RCC 7860 (cell line): ENCODE data around the gene ATP11A.
"Not testable (repeated sequence)": the region's sequence is repeated elsewhere in the genome, so short reads cannot be mapped to it uniquely, and the experiment has no call there.

Source experiments
- DNase-seq: peaks from one replicate; pipeline ENCODE4 v3.0.0-alpha.2; 2015; ENCODE audit warnings: low spot score
- FAIRE-seq: peaks from 2 replicates; lab custom pipeline; 2012; peaks lifted over from hg19 to GRCh38; lab: Jason Lieb, UNC

The ATP11A gene

DNA sequence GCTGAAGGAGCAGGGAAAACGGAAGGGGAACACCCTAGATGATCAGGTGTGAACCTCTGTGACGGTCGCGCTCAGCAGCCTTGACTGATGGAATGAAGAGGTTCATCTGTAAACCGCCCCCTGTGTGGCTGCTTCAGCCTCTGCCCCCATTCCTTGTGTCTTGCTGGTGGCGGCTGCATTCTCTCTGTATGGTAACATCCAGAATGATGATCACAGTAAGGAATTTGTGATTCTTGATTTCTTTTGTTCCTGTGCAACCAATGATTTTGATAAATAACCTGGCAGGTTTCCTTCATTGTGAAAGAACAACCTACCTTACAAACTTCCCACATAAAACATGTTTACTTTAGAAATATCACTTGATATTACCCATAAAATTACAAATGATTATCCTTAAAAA is 160.4 kb downstream of the ATP11A start:
- FAIRE-seq (no peak), DNase-seq (no peak)

- no peak for FAIRE-seq
Measured at GRCh38 chr13:112851107-112852038, 161.5 kb downstream of the ATP11A start.

GRCh38 chr13:112852392-112852791 is 162.6 kb downstream of the ATP11A start:
- DNase-seq (no peak), FAIRE-seq (no peak)

More at GRCh38 chr13:112851107-112852038, 161.5 kb downstream of the ATP11A start:
- no peak for DNase-seq

- DNase-seq (no peak), FAIRE-seq (no peak)
Measured at GRCh38 chr13:112852808-112853207, 163.0 kb downstream of the ATP11A start.

- DNase-seq, result no peak
- FAIRE-seq, result no peak
Measured at GRCh38 chr13:112854321-112854720, 164.5 kb downstream of the ATP11A start.

GRCh38 chr13:112855859-112856258 is 166.0 kb downstream of the ATP11A start:
- no peak for FAIRE-seq
- no peak for DNase-seq

DNA sequence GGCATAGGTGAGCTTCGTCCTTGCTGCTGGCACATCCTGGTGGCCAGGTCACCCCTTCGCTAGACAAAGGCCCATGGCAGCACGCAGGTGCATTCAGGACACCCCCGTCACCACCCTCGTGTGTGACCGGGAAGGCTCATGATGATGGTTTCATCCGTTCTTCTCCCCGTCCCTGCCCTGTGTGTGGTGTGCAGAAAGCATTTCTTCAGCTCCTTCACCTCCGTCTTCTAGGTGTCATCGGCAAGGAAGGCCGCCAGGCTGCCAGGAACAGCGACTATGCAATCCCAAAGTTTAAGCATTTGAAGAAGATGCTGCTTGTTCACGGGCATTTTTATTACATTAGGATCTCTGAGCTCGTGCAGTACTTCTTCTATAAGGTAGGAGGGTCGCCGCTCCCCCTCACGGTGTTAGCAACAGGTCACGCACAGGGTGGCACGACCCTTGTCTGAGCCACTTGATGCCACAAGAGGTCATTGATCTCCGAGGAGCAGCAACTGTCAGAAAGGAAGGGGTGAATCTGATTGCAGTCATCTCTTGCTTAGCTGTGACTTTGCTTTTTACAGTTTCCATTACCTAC is 168.2 kb downstream of the ATP11A start:
- FAIRE-seq (no peak), DNase-seq (no peak)

DNA sequence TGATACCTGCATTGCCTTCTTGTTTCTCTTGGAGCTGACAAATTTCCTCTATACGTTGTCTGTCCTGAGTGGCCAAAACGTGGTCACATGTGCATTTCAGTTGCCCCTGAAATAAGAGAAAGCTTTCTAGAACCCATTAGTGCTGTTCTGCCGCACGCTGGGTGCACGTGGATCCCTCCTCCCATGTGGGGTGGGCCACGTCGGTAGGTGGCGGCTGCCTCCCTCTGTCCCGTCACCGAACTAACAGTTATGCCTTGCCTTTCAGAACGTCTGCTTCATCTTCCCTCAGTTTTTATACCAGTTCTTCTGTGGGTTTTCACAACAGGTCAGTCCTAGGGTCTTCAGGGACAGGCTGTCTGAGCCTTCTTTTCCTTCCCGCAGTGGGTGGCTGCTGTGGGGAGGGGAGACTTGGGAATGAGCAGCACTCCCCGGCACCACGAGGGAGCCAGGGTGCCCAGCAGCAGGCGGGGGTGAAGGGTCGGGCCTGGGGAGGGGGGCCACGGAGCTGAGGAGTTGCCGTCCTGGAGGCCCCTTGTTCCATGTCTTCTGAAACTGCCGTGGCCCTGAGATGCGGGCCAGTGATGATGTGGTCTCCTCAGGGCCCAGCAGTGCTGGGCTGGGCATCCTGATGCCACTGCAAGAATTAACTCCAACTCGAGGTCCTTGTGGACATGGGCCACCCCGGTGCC is 169.4 kb downstream of the ATP11A start:
- no peak for DNase-seq
- FAIRE-seq, result no peak

DNA sequence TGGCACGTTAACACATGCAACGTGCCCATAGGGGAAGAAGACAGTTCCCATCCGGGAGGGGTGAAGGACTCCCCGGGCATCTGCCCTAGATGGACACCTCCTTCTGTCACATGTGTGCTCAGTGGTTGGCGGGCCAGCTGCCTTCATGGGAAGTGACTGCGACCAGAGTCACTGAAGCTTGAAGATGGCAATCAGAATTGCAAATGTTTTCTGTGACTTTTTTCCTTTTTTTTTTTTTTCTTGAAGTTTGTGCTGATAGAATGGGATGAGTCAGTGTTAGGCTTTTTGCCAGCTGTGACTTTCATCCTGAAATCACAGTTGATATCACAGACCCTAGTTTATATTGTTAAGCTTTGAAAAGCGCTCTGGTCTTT is 170.0 kb downstream of the ATP11A start:
- DNase-seq, result peak; percentile 74
- peak; percentile 89 for FAIRE-seq

DNA sequence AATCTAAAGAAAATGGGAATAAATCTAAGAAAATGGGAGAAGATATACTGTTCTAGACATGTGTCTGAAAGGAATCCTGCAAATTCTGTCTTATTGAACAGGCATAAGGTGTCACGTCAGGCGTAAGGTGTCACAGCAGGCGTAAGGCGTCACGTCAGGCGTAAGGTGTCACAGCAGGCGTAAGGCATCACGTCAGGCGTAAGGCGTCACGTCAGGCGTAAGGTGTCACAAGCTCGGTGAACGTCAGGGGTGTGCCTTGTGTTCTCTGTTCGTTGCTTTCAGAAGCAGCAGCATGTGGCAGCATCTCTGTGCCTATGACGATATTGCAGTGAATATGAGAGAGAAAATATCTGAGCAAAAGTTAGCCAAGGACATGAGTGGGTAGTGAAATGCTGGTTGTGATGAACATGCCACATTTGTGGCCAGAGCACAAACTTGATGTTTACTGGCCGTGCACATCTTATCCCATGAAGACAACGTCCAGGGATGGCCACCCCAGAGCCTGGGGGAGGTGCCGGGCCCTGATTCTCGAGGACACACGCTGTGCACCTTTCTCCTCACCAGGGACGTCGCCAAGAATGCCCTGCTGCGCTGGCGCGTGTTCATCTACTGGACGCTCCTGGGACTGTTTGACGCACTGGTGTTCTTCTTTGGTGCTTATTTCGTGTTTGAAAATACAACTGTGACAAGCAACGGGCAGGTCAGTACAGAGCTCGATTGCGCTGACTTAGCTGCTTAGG is 172.2 kb downstream of the ATP11A start:
- DNase-seq, result no peak
- no peak for FAIRE-seq

DNA sequence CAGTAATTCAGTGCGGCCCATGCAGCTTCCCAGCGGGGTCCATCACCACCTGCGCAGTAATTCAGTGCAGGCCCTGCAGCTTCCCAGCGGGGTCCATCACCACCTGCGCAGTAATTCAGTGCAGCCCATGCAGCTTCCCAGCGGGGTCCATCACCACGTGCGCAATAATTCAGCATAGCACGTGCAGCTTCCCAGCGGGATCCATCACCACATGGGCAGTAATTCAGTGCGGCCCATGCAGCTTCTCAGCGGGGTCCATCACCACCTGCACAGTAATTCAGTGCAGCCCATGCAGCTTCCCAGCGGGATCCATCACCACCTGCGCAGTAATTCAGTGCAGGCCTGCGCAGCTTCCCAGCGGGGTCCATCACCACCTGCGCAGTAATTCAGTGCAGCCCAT is 173.5 kb downstream of the ATP11A start:
- DNase-seq, FAIRE-seq: not testable (repeated sequence)

- not testable (repeated sequence) for DNase-seq, FAIRE-seq
Measured at GRCh38 chr13:112865478-112865877, 175.6 kb downstream of the ATP11A start.

DNA sequence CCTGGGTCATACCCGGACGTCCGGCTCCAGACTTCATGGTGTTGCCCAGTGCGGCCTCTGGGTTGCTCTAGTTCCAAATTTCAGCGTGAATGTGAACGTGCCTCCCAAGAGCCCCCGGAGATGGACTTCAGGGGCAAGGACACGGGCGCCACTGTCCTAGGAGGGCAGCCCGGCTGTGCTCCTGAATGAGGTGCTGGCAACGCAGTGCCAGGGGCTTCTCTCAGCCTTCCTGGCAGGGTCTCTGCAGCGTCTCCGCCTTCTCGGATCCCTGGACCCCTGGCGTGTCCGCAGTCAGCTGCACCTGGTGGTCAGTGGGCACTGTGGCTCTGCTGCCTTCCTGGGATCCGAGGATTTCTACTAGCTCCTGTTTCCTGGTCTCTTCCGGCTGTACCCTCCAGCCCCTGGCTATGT is 177.5 kb downstream of the ATP11A start:
- DNase-seq (no peak), FAIRE-seq (no peak)

DNA sequence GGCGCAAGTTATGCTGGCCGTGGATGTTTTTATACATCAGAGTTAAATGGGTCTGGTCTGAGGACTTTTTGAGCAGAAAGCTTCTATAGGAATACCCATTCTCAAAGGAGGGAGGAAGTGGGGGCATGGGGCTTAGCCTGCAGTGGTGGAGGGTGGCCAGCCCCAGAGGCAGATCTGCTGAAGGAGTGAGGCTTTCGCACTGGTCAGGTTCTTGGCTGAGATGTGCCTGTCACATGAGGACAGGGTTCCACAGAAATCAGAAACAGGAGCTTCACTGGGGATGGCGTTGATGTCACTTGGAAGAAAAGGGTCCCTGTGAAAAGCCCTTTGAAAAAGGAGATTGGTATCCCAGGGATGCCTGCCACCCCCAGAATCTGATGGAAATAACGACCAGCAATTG is 178.5 kb downstream of the ATP11A start:
- DNase-seq (no peak), FAIRE-seq (no peak)

DNA sequence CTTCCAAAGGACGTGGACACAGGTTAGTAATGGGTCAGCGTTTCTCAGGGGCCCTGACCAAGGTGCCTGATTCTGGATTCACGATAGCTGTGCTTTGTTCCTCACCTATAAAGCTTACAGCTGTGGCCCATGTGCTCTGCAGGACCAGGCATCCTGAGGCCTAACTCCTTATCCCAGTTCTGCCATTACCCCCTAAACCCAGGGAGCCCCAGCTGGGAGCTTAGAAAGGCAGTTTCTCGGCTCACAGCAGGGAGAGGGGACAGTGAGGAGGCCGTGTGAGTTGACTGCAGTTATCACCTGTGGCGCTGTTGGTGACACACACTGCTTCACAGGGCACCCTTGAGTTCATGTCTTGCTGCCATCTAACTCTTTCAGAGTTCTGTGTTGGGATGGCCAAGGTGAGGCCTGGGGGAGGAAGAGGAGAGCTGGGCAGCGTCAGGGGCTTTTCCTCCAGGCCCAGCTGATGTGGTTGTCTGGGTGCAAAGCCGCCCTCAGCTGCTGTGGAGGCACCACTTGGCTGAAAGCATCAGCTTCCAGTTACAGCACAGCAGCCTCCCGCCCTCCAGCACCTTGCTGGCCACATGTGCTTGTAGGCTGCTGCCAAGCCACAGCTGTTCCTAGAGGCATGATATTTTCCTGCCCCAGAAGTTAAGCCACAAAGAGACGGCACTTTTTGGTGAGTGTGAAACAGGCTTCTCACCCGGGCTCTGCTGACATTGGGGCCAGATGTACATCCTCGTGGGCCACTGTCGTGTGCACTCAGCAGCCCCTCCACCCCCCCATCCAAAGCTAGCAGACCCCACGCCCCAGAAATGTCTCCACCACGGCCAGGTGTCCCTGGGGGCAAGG is 179.6 kb downstream of the ATP11A start:
- FAIRE-seq, result no peak
- DNase-seq, result no peak

- DNase-seq (no peak), FAIRE-seq (no peak)
Measured at GRCh38 chr13:112870051-112870331, 180.2 kb downstream of the ATP11A start.

DNA sequence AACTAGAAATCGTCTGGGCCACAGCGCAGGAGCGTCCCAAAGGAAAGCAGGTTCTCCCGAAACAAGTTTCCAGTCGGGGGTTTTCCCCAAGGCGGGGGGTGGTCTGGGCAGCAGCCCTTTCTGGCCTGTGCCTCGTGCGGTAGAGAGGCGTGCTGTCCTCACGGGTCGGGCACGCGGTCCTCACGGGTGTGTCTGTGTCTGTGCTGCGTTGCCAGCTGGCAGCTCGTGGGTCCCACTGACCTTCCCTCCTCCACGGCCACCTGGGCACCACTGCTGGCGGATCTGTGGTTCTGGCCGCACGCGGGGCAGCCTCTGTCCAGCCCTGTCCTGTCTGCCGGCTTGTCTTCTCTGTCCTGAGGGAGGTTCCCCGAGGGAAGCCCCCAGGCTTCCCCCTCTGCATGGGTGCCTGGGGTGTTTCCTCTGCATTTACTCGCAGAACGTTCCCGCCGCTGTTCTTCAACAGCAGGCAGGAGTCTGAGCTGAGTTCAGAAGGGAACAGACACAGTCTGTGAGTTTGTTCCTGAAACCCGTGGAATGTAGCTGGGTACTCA is 181.0 kb downstream of the ATP11A start:
- DNase-seq (no peak), FAIRE-seq (no peak)

- DNase-seq, result no peak
- FAIRE-seq, result no peak
Measured at GRCh38 chr13:112871742-112872141, 181.9 kb downstream of the ATP11A start.

- not testable (repeated sequence) for DNase-seq, FAIRE-seq
Measured at GRCh38 chr13:112872657-112873631, 183.1 kb downstream of the ATP11A start.
